K562 (cell line): Measurements from ENCODE around the gene ALOX5. TPM values are rescaled to one million over a fixed set of nuclear protein-coding genes. Genes with fewer than 3 reads are reported as not detected.

Experiments used
- CAMTA2 ChIP-seq: fragments of 250-450 bp; sonication (Bioruptor Pico); conservative IDR thresholded peaks from 2 replicates; pipeline ENCODE4 v1.5.1; 2022
- E4F1 ChIP-seq: fragments of 250-450 bp; sonication (Bioruptor Pico); IDR thresholded peaks from 2 replicates; pipeline ENCODE4 v1.5.0; 2021; ENCODE audit warnings: mild to moderate bottlenecking, borderline replicate concordance
- ELK1 ChIP-seq: sonication (generic); formaldehyde crosslinking; IDR thresholded peaks from 2 replicates; pipeline ENCODE4 v1.8.1; 2022; ENCODE audit warnings: missing genetic modification reagents
- HDAC3 ChIP-seq: fragments of 450-650 bp; IDR thresholded peaks from 2 replicates; pipeline ENCODE4 v1.6.1; 2018; ENCODE audit warnings: borderline replicate concordance, mild to moderate bottlenecking, moderate library complexity; ENCODE audit not compliant: partially characterized antibody
- IFI16 ChIP-seq: fragments of 250-450 bp; sonication (Bioruptor Pico); IDR thresholded peaks from 2 replicates; pipeline ENCODE4 v2.1.2; 2022; ENCODE audit warnings: mild to moderate bottlenecking, inconsistent platforms
- KDM5B ChIP-seq: fragments of 200-600 bp; sonication (generic); IDR thresholded peaks from 2 replicates; pipeline ENCODE4 v1.6.1; 2012; ENCODE audit warnings: low read depth, mild to moderate bottlenecking, moderate library complexity, low read length, control low read depth, inconsistent platforms; ENCODE audit not compliant: insufficient replicate concordance
- MYC ChIP-seq, 2 experiments: fragments of 250-450 bp in 1 of 2; sonication (Bioruptor Pico) in 1 of 2; IDR thresholded peaks; 2 replicates each; pipeline versions ENCODE4 v1.5.1 to v1.6.1; 2012 to 2021; ENCODE audit warnings: low read depth in 2 of 2, borderline replicate concordance in 1 of 2, improper control_type of control experiment in 1 of 2, low read length in 1 of 2, mild to moderate bottlenecking in 1 of 2, moderate library complexity in 1 of 2
- NCOA1 ChIP-seq: fragments of 450-650 bp; IDR thresholded peaks from 2 replicates; pipeline ENCODE4 v1.6.1; 2016; ENCODE audit warnings: low read depth
- PKNOX1 ChIP-seq: fragments of 450-650 bp; IDR thresholded peaks from 2 replicates; pipeline ENCODE4 v1.6.1; 2016
- RHOXF2B ChIP-seq: fragments of 250-450 bp; sonication (Bioruptor Pico); conservative IDR thresholded peaks from 2 replicates; pipeline ENCODE4 v1.5.1; 2021
- STAT6 ChIP-seq: sonication (generic); formaldehyde crosslinking; IDR thresholded peaks from 2 replicates; pipeline ENCODE4 v1.8.1; 2023; ENCODE audit warnings: mild to moderate bottlenecking, missing genetic modification reagents
- ZKSCAN1 ChIP-seq: fragments of 150-350 bp; IDR thresholded peaks from 2 replicates; pipeline ENCODE4 v1.6.1; 2016; ENCODE audit warnings: low read depth, low read length
- ZNF696 ChIP-seq: fragments of 250-450 bp; sonication (Bioruptor Pico); conservative IDR thresholded peaks from 2 replicates; pipeline ENCODE4 v1.4.0; 2020; ENCODE audit warnings: mild to moderate bottlenecking, moderate library complexity
- polyA plus RNA-seq, 8 experiments: library from polyadenylated mRNA; depleted of rRNA in 4 of 8; stranded (reverse) in 5 of 8; unstranded in 3 of 8; fragments of >200 nt; fragmentation: Nextera tagmentation in 2 of 8; fragmentation: Illumina TruSeq in 1 of 8; extraction: Ambion mirVana in 2 of 8; extraction: Trizol in 1 of 8; gene quantifications; 2 replicates each; pipeline versions ENCODE4 v1.2.1 to v1.2.3, GENCODE V29; 2011 to 2014; ENCODE audit warnings: inconsistent platforms in 1 of 8, missing spikeins in 1 of 8
- total RNA-seq, 7 experiments: library from RNA; depleted of rRNA in 6 of 7; stranded (reverse); fragments of >200 nt in 6 of 7; fragmentation: Illumina TruSeq in 2 of 7; extraction: Trizol in 2 of 7; gene quantifications; 2 replicates each; pipeline versions ENCODE4 v1.2.1 to v1.2.3, GENCODE V29; 2011 to 2021; ENCODE audit warnings: low replicate concordance in 1 of 7
- TF ChIP-seq, protein P1 (sequence below): sonication (generic); formaldehyde crosslinking; IDR thresholded peaks from 2 replicates; pipeline ENCODE4 v1.8.0; 2023; ENCODE audit warnings: mild to moderate bottlenecking, missing genetic modification reagents

ALOX5 gene
- total and polyA plus RNA-seq, 9 of the 15 experiments (the other 6 are each of a cell fraction or from before 2014, with no cell fraction given) = 0.10 to 2.4 (median 1.4) TPM

DNA sequence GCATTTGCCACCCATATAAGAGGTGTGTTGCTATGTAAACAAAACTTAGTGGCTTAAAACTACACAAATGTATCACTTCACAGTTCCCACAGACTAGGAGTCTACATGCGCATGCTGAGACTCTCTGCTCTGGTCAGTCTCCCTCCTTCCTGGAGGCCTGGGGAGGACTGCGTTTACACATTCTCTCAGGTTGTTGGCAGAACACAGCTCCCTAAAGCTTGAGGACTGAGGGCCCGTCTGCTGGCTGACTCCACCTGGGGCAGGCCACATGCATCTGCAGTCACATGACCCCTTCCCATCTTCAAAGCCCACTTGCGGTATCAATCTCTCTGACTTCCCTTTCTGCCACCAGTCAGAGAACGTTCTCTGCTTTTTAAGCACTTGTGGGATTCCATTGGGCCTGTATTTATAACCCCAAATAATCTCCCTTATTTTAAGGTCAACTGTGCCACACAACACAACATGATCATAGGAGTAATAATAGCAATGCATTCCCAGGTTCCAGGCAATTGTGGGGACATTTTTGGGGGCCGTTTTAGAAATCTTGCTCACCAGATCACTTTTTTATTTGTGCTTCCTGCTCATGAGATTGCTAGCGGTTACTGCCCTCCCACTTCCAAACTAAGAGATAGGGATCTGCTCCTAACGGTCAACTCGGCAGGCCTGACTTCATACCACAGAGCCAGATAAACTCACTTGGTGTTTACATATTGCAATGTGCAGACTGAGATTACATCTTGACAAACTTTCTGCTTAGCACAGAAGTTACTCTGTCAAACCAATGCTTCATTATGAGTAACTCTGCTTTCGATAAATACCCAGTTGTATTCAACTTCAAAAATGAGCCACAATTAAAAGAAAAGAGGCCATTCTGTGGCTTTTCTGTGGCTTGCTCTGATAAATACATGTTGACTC, 96.3 kb downstream of the ALOX5 start (continued):
- peak; percentile 71 for TF ChIP-seq KDM5B
- TF ChIP-seq ZKSCAN1 = peak; percentile 81; the same call in 1 of the 2 replicates
- TF ChIP-seq STAT6 = no peak
- TF ChIP-seq ZNF696 (CRISPR knock-in tag) = no peak
- TF ChIP-seq IFI16 (CRISPR knock-in tag) = no peak
- peak; percentile 98 for TF ChIP-seq NCOA1
- TF ChIP-seq, protein P1, sequence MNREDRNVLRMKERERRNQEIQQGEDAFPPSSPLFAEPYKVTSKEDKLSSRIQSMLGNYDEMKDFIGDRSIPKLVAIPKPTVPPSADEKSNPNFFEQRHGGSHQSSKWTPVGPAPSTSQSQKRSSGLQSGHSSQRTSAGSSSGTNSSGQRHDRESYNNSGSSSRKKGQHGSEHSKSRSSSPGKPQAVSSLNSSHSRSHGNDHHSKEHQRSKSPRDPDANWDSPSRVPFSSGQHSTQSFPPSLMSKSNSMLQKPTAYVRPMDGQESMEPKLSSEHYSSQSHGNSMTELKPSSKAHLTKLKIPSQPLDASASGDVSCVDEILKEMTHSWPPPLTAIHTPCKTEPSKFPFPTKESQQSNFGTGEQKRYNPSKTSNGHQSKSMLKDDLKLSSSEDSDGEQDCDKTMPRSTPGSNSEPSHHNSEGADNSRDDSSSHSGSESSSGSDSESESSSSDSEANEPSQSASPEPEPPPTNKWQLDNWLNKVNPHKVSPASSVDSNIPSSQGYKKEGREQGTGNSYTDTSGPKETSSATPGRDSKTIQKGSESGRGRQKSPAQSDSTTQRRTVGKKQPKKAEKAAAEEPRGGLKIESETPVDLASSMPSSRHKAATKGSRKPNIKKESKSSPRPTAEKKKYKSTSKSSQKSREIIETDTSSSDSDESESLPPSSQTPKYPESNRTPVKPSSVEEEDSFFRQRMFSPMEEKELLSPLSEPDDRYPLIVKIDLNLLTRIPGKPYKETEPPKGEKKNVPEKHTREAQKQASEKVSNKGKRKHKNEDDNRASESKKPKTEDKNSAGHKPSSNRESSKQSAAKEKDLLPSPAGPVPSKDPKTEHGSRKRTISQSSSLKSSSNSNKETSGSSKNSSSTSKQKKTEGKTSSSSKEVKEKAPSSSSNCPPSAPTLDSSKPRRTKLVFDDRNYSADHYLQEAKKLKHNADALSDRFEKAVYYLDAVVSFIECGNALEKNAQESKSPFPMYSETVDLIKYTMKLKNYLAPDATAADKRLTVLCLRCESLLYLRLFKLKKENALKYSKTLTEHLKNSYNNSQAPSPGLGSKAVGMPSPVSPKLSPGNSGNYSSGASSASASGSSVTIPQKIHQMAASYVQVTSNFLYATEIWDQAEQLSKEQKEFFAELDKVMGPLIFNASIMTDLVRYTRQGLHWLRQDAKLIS (CRISPR knock-in tag) = 0 out of 2 replicates have a peak, but pooled peaks have one; percentile 57
- TF ChIP-seq HDAC3 = peak; percentile 98
- peak; percentile 75 for TF ChIP-seq PKNOX1
- no peak for TF ChIP-seq RHOXF2B (CRISPR knock-in tag)
- TF ChIP-seq MYC (IDR thresholded peaks at IDR 0.05; ENCODE audit: low read depth, low read length) = peak; percentile 89
- peak; percentile 34; the same call in 1 of the 2 replicates for TF ChIP-seq MYC (CRISPR knock-in tag; IDR thresholded peaks at IDR 0.05; ENCODE audit: borderline replicate concordance, low read depth)
- no peak for TF ChIP-seq ELK1 (CRISPR knock-in tag)
- no peak for TF ChIP-seq CAMTA2 (CRISPR knock-in tag)
- TF ChIP-seq E4F1 (CRISPR knock-in tag) = no peak
